ENCODE results near the gene SPRR2F. TPM values are rescaled to one million over a fixed set of nuclear protein-coding genes. Genes with fewer than 3 reads are reported as not detected.

The SPRR2F gene
- total and polyA plus RNA-seq, 4 donors, result not detected

GRCh38 chr1:153127296-153127695, 14.0 kb upstream of the SPRR2F start:
- Histone ChIP-seq H3K4me3 (ENCODE audit: low read depth in 1 of 3, low read length in 3 of 3) (no peak overlapping the region), H3K27me3 (ENCODE audit: control insufficient read depth in 4 of 4, insufficient read depth in 4 of 4, low read length in 3 of 4) (no peaks in the 10 kb centered on the region), H3K36me3 (ENCODE audit: control insufficient read depth in 4 of 4, insufficient read depth in 3 of 4, low read depth in 1 of 4, low read length in 3 of 4) (no peaks in the 10 kb centered on the region), H3K4me1 (ENCODE audit: control insufficient read depth in 4 of 4, insufficient read depth in 4 of 4, low read length in 3 of 4) (no peaks in the 10 kb centered on the region), H3K9me3 (ENCODE audit: control insufficient read depth in 4 of 4, low read length in 3 of 4) (peaks cover 0 to 2% (median under 1%) of the 10 kb centered on the region in 4 donors), H3K27ac (ENCODE audit: low read depth in 1 of 2, low read length in 2 of 2) (no peak overlapping the region), H3K9ac (ENCODE audit: low read depth in 1 of 2, low read length in 2 of 2) (no peak overlapping the region)
- no peak for DNase-seq (ENCODE audit: low spot score)
- TF ChIP-seq RXRA (IDR thresholded peaks at IDR 0.05), result no peak
- no peak for TF ChIP-seq FOXA2 (IDR thresholded peaks at IDR 0.05)
- no peak for TF ChIP-seq CTCF (IDR thresholded peaks at IDR 0.05; ENCODE audit: low read depth, low read length, missing input control)
- TF ChIP-seq JUND (IDR thresholded peaks at IDR 0.05), result no peak
- no peak for TF ChIP-seq REST (IDR thresholded peaks at IDR 0.05)
- no peak for TF ChIP-seq NR2F2 (IDR thresholded peaks at IDR 0.05)
- no peak for TF ChIP-seq GABPA (IDR thresholded peaks at IDR 0.05 in 1 of 2, conservative IDR thresholded peaks at IDR 0.05 in 1 of 2)
- no peak for TF ChIP-seq FOXA1 (IDR thresholded peaks at IDR 0.05)
- TF ChIP-seq TAF1 (conservative IDR thresholded peaks at IDR 0.05), result no peak
- WGBS, result 71% methylated on average over 2 of the region's 2 CpGs

GRCh38 chr1:153125536-153125935, 12.2 kb upstream of the SPRR2F start:
- no peak for DNase-seq (ENCODE audit: low spot score)
- no peaks in the 10 kb centered on the region for H3K36me3 ChIP-seq (ENCODE audit: control insufficient read depth in 4 of 4, insufficient read depth in 3 of 4, low read depth in 1 of 4, low read length in 3 of 4)
- H3K9me3 ChIP-seq (ENCODE audit: control insufficient read depth in 4 of 4, low read length in 3 of 4), result peaks cover 0 to 2% (median under 1%) of the 10 kb centered on the region in 4 donors
- no peaks in the 10 kb centered on the region for H3K4me1 ChIP-seq (ENCODE audit: control insufficient read depth in 4 of 4, insufficient read depth in 4 of 4, low read length in 3 of 4)
- no peaks in the 10 kb centered on the region for H3K27me3 ChIP-seq (ENCODE audit: control insufficient read depth in 4 of 4, insufficient read depth in 4 of 4, low read length in 3 of 4)
- no peak overlapping the region for H3K4me3 ChIP-seq (ENCODE audit: low read depth in 1 of 3, low read length in 3 of 3)
- WGBS, result 88% methylated on average over 1 of the region's 1 CpG
- H3K27ac ChIP-seq (ENCODE audit: low read depth in 1 of 2, low read length in 2 of 2), result no peak overlapping the region
- no peak for TF ChIP-seq ATF3 (IDR thresholded peaks at IDR 0.05)
- no peak for TF ChIP-seq HNF4A (conservative IDR thresholded peaks at IDR 0.05)
- no peak for TF ChIP-seq RAD21 (IDR thresholded peaks at IDR 0.05)
- TF ChIP-seq SP1 (IDR thresholded peaks at IDR 0.05), result no peak
- no peak for TF ChIP-seq EGR1 (IDR thresholded peaks at IDR 0.05; ENCODE audit: low read depth in 2 of 2)
- TF ChIP-seq HNF4G (IDR thresholded peaks at IDR 0.05), result no peak
- no peak for TF ChIP-seq REST (IDR thresholded peaks at IDR 0.05)
- no peak for TF ChIP-seq ZBTB33 (IDR thresholded peaks at IDR 0.05)
- TF ChIP-seq NR2F2 (IDR thresholded peaks at IDR 0.05), result no peak
- no peak for TF ChIP-seq JUND (IDR thresholded peaks at IDR 0.05)
- TF ChIP-seq YY1 (IDR thresholded peaks at IDR 0.05), result no peak
- TF ChIP-seq CTCF (IDR thresholded peaks at IDR 0.05; ENCODE audit: low read depth, low read length, missing input control), result no peak
- TF ChIP-seq TAF1 (conservative IDR thresholded peaks at IDR 0.05), result no peak
- no peak overlapping the region for H3K9ac ChIP-seq (ENCODE audit: low read depth in 1 of 2, low read length in 2 of 2)
